HCT116 (cell line): ENCODE results near the gene BNC1.

ENCODE experiments used
- ATF3 ChIP-seq: IDR thresholded peaks from 2 replicates; pipeline ENCODE4 v1.6.1; 2012
- CBX3 ChIP-seq: IDR thresholded peaks from 2 replicates; pipeline ENCODE4 v1.6.1; 2012; ENCODE audit warnings: low read depth
- EZH2 ChIP-seq: fragments of 200-600 bp; sonication (generic); IDR thresholded peaks from 2 replicates; pipeline ENCODE4 v1.6.1; 2017; ENCODE audit warnings: antibody characterized with exemption, mixed run types
- EZH2phosphoT487 ChIP-seq: fragments of 200-600 bp; IDR thresholded peaks from 2 replicates; pipeline ENCODE4 v1.6.1; 2018; ENCODE audit warnings: antibody characterized with exemption, borderline replicate concordance
- JUND ChIP-seq: IDR thresholded peaks from 2 replicates; pipeline ENCODE4 v1.6.1; 2012
- MAX ChIP-seq: IDR thresholded peaks from 2 replicates; pipeline ENCODE4 v1.6.1; 2012
- POLR2A ChIP-seq: IDR thresholded peaks from 2 replicates; pipeline ENCODE4 v1.7.0; 2011; ENCODE audit warnings: borderline replicate concordance; ENCODE audit not compliant: insufficient read depth, insufficient read length; ENCODE audit errors: extremely low read depth
- POLR2AphosphoS5 ChIP-seq: IDR thresholded peaks from 2 replicates; pipeline ENCODE4 v1.6.1; 2011; ENCODE audit warnings: mild to moderate bottlenecking, low read depth, low read length, moderate library complexity
- SP1 ChIP-seq: IDR thresholded peaks from 2 replicates; pipeline ENCODE4 v1.6.1; 2012; ENCODE audit warnings: low read depth
- YY1 ChIP-seq: IDR thresholded peaks from 2 replicates; pipeline ENCODE4 v1.6.1; 2011; ENCODE audit warnings: low read length, low read depth, moderate library complexity, mild to moderate bottlenecking; ENCODE audit not compliant: insufficient replicate concordance; ENCODE audit errors: extremely low read depth
- ZNF274 ChIP-seq: fragments of 200-500 bp; sonication (Bioruptor generic); IDR thresholded peaks from 2 replicates; pipeline ENCODE4 v1.6.1; 2014; ENCODE audit warnings: mild to moderate bottlenecking, low read depth, low read length, inconsistent platforms
- TF ChIP-seq, protein P1 (sequence below), 3 experiments: fragments of 200-600 bp in 1 of 3; sonication (generic) in 1 of 3; IDR thresholded peaks in 2 of 3; conservative IDR thresholded peaks in 1 of 3; 2 replicates each; pipeline ENCODE4 v1.5.1; 2012 to 2017; ENCODE audit warnings: low read depth in 2 of 3, low read length in 2 of 3, antibody characterized with exemption in 1 of 3, borderline replicate concordance in 1 of 3, control low read depth in 1 of 3, mild to moderate bottlenecking in 1 of 3, mixed read lengths in 1 of 3, mixed run types in 1 of 3, moderate library complexity in 1 of 3; ENCODE audit not compliant: insufficient read depth in 1 of 3

DNA sequence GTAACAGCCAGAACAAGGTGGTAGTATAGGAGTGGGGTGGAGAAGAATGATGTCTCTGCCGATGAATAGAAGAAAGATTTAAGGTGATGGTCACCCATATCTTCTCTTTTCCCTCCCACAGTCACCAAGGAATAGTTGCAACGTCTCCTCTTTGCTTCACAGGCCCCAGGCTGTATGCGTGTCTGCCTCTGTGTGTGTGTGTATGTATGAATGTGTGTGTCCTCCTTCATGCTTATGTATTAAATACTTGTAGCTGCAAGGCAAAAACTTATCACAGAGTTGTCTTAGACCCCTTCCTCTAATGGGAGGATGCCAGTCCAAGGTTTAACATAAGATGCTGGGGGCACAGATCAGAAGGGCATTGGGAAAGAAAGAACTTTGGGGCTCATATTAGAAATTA, 19.1 kb upstream of the BNC1 start:
- TF ChIP-seq, protein P1, sequence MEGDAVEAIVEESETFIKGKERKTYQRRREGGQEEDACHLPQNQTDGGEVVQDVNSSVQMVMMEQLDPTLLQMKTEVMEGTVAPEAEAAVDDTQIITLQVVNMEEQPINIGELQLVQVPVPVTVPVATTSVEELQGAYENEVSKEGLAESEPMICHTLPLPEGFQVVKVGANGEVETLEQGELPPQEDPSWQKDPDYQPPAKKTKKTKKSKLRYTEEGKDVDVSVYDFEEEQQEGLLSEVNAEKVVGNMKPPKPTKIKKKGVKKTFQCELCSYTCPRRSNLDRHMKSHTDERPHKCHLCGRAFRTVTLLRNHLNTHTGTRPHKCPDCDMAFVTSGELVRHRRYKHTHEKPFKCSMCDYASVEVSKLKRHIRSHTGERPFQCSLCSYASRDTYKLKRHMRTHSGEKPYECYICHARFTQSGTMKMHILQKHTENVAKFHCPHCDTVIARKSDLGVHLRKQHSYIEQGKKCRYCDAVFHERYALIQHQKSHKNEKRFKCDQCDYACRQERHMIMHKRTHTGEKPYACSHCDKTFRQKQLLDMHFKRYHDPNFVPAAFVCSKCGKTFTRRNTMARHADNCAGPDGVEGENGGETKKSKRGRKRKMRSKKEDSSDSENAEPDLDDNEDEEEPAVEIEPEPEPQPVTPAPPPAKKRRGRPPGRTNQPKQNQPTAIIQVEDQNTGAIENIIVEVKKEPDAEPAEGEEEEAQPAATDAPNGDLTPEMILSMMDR (IDR thresholded peaks at IDR 0.05 in 2 of 3, conservative IDR thresholded peaks at IDR 0.05 in 1 of 3; ENCODE audit: borderline replicate concordance in 1 of 3, insufficient read depth in 1 of 3, low read depth in 2 of 3, low read length in 2 of 3), result no peak
- TF ChIP-seq ATF3, result no peak
- no peak for TF ChIP-seq POLR2AphosphoS5
- TF ChIP-seq SP1, result no peak
- TF ChIP-seq JUND, result no peak
- no peak for TF ChIP-seq MAX
- no peak for TF ChIP-seq EZH2
- no peak for TF ChIP-seq CBX3
- no peak for TF ChIP-seq ZNF274
- no peak for TF ChIP-seq YY1
- no peak for TF ChIP-seq EZH2phosphoT487
- no peak for TF ChIP-seq POLR2A
